ENCODE measurements around the gene GDF2. TPM values are rescaled to one million over a fixed set of nuclear protein-coding genes. Genes with fewer than 3 reads are reported as not detected.

Gene GDF2
- total and polyA plus RNA-seq, 2 of the 4 experiments (the other 2 are of a cell fraction), result under 0.01 TPM; not detected in 1

DNA sequence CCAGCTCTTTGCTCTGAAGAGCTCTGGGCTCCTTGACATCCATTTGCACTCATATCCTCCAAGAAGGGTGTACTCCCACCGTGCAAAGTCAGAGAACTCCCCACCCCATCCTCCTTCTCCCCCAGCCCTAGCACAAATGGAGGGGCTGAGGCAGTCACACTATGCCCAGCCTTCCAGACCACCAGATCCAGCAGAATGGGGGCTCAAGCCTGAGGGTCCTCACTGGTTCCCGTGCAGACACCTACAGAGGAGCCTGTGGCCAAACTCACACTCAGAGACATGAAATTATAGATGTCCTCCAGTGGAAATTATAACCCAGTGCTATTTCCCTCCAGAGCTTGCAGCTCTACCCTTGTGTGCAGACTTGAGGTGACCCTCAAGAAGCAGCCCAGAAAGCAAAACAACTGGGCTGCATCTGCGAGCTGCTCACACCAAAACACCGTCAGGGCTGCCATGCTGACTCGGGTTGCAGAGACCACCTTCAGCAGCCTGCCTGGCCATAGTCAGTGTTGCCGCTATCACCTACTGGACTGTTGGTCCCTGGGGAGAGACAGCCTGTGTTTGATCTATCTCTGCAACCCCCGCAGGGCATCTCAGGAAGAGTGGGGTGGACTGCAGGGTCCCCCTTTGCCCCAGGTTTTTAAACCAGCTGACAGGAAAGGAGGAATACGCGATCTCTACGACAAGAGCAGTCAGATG, 54.4 kb downstream of the GDF2 start:
- Histone ChIP-seq H4K5ac (ENCODE audit: low read depth, low read length) (no peak overlapping the region), H3K14ac (replicated peaks; ENCODE audit: low read depth, low read length) (no peak overlapping the region), H3K18ac (ENCODE audit: low read depth, low read length) (no peak overlapping the region), H3K9ac (ENCODE audit: low read depth, low read length) (no peak overlapping the region), H3K4me3 (ENCODE audit: insufficient read depth, low read depth, low read length) (no peak overlapping the region), H2BK15ac (ENCODE audit: low read depth, low read length) (no peak overlapping the region), H3K27ac (ENCODE audit: insufficient read depth, low read length) (no peak overlapping the region), H3K79me1 (ENCODE audit: low read depth in 1 of 2, low read length in 2 of 2) (no peaks in the 10 kb centered on the region), H3K4me1 (ENCODE audit: control insufficient read depth, insufficient read depth, low read length) (peaks cover 4% of the 10 kb centered on the region; the same call in 1 of the 2 replicates), H3K23ac (ENCODE audit: low read depth, low read length) (no peak overlapping the region), H3K27me3 (ENCODE audit: control insufficient read depth, insufficient read depth, low read length) (peaks cover 68% of the 10 kb centered on the region), H2AK9ac (replicated peaks; ENCODE audit: low read depth, low read length, poor library complexity) (no peak overlapping the region), H2BK5ac (ENCODE audit: low read depth, low read length, poor library complexity, severe bottlenecking) (no peak overlapping the region), H2BK120ac (ENCODE audit: low read depth, low read length) (no peak overlapping the region), H2AFZ (replicated peaks; ENCODE audit: low read length, poor library complexity) (no peak overlapping the region), H4K20me1 (ENCODE audit: insufficient read depth, low read length) (no peaks in the 10 kb centered on the region), H2BK20ac (ENCODE audit: low read depth, low read length) (no peak overlapping the region), H2AK5ac (ENCODE audit: low read depth, low read length) (no peak overlapping the region), H3K56ac (ENCODE audit: extremely low read depth, insufficient read depth, low read length) (no peak overlapping the region), H3K4ac (ENCODE audit: low read depth, low read length) (no peak overlapping the region), H4K91ac (ENCODE audit: insufficient read depth, low read depth, low read length) (no peak overlapping the region), H3K4me2 (ENCODE audit: low read depth, low read length) (no peak overlapping the region), H3K9me1 (ENCODE audit: insufficient read depth, low read length) (no peaks in the 10 kb centered on the region), H3K36me3 (ENCODE audit: control insufficient read depth, insufficient read depth, low read length) (no peaks in the 10 kb centered on the region), H3K9me3 (ENCODE audit: control insufficient read depth, insufficient read depth, low read length) (no peaks in the 10 kb centered on the region), H4K8ac (ENCODE audit: low read depth in 2 of 2, low read length in 2 of 2) (no peak overlapping the region)
- intact Hi-C loops (cut with micrococcal nuclease) (no loop called here), in situ Hi-C loops (cut with MboI; ENCODE audit: low sequenced_read_pairs) (no loop called here), dilution Hi-C loops (cut with HindIII; ENCODE audit: low sequenced_read_pairs, unreplicated experiment) (no loop called here)
- TF ChIP-seq, protein P1, sequence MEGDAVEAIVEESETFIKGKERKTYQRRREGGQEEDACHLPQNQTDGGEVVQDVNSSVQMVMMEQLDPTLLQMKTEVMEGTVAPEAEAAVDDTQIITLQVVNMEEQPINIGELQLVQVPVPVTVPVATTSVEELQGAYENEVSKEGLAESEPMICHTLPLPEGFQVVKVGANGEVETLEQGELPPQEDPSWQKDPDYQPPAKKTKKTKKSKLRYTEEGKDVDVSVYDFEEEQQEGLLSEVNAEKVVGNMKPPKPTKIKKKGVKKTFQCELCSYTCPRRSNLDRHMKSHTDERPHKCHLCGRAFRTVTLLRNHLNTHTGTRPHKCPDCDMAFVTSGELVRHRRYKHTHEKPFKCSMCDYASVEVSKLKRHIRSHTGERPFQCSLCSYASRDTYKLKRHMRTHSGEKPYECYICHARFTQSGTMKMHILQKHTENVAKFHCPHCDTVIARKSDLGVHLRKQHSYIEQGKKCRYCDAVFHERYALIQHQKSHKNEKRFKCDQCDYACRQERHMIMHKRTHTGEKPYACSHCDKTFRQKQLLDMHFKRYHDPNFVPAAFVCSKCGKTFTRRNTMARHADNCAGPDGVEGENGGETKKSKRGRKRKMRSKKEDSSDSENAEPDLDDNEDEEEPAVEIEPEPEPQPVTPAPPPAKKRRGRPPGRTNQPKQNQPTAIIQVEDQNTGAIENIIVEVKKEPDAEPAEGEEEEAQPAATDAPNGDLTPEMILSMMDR (conservative IDR thresholded peaks at IDR 0.05; ENCODE audit: low read depth, low read length), result no peak
- TF ChIP-seq POLR2A (IDR thresholded peaks at IDR 0.05; ENCODE audit: low read depth, low read length) (no peak), RAD21 (IDR thresholded peaks at IDR 0.05; ENCODE audit: low read length) (no peak), RCOR1 (IDR thresholded peaks at IDR 0.05; ENCODE audit: insufficient replicate concordance, low read length) (no peak), CEBPB (IDR thresholded peaks at IDR 0.05; ENCODE audit: low read depth, low read length) (no peak), NFE2L2 (IDR thresholded peaks at IDR 0.05; ENCODE audit: low read depth, low read length) (no peak), BHLHE40 (IDR thresholded peaks at IDR 0.05; ENCODE audit: low read depth, low read length) (no peak), RFX5 (IDR thresholded peaks at IDR 0.05; ENCODE audit: low read depth, low read length) (no peak), MAFK (IDR thresholded peaks at IDR 0.05; ENCODE audit: low read depth, low read length) (no peak), CHD1 (IDR thresholded peaks at IDR 0.05; ENCODE audit: low read depth, low read length) (no peak), SMC3 (IDR thresholded peaks at IDR 0.05; ENCODE audit: low read depth, low read length) (no peak), MAZ (IDR thresholded peaks at IDR 0.05; ENCODE audit: borderline replicate concordance, low read depth, low read length) (no peak), MXI1 (IDR thresholded peaks at IDR 0.05; ENCODE audit: borderline replicate concordance, low read depth, low read length) (no peak), FOS (IDR thresholded peaks at IDR 0.05; ENCODE audit: low read depth, low read length) (no peak)
- TF ChIP-seq, protein P2, sequence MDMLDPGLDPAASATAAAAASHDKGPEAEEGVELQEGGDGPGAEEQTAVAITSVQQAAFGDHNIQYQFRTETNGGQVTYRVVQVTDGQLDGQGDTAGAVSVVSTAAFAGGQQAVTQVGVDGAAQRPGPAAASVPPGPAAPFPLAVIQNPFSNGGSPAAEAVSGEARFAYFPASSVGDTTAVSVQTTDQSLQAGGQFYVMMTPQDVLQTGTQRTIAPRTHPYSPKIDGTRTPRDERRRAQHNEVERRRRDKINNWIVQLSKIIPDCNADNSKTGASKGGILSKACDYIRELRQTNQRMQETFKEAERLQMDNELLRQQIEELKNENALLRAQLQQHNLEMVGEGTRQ (IDR thresholded peaks at IDR 0.05; ENCODE audit: low read depth, low read length), result no peak
- TF ChIP-seq, protein P3, sequence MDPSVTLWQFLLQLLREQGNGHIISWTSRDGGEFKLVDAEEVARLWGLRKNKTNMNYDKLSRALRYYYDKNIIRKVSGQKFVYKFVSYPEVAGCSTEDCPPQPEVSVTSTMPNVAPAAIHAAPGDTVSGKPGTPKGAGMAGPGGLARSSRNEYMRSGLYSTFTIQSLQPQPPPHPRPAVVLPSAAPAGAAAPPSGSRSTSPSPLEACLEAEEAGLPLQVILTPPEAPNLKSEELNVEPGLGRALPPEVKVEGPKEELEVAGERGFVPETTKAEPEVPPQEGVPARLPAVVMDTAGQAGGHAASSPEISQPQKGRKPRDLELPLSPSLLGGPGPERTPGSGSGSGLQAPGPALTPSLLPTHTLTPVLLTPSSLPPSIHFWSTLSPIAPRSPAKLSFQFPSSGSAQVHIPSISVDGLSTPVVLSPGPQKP (IDR thresholded peaks at IDR 0.05; ENCODE audit: borderline replicate concordance, low read depth, low read length), result no peak
- ChIA-PET POLR2A (ENCODE audit: unreplicated experiment) (no interaction called here), CTCF (interaction anchor here (0.6 to 0.7 kb wide), 2 partner anchors 11 to 12 kb away, joined by 4 read pairs; no protein-coding TSS in a partner anchor)
- whole genome bisulfite sequencing, 2 experiments (ENCODE audit: extremely low coverage in 2 of 2, insufficient read length in 1 of 2), result 80% methylated on average over 5 of the region's 10 CpGs; no CpG with 5 or more reads in 1 of the 2 experiments
- BruUV-seq (replicated peaks), result no TSS peak
- ATAC-seq (ENCODE audit: low read depth) (no peak), DNase-seq (no peak)
